A549 (cell line): ENCODE measurements around the gene S100A11.

Source experiments
- CTCF ChIP-seq: fragments of >200 bp; sonication (Bioruptor Twin); formaldehyde crosslinking; IDR thresholded peaks from 3 replicates; pipeline ENCODE4 v1.5.1; 2016
- FOSL2 ChIP-seq, 2 experiments: fragments of 450-650 bp in 1 of 2; fragments of >200 bp in 1 of 2; sonication (Bioruptor Twin) in 1 of 2; formaldehyde crosslinking; IDR thresholded peaks; 2 replicates each; pipeline versions ENCODE4 v1.5.0 to v1.6.1; 2016 to 2020; ENCODE audit warnings: mild to moderate bottlenecking in 1 of 2, moderate library complexity in 1 of 2
- KDM5A ChIP-seq: fragments of 200-600 bp; sonication (generic); IDR thresholded peaks from 2 replicates; pipeline ENCODE4 v1.6.1; 2016; ENCODE audit warnings: antibody characterized with exemption, mild to moderate bottlenecking
- POLR2AphosphoS2 ChIP-seq: conservative IDR thresholded peaks from 2 replicates; pipeline ENCODE4 v1.6.1; 2012; ENCODE audit warnings: low read length, improper control_type of control experiment, inconsistent platforms
- RCOR1 ChIP-seq: fragments of 150-350 bp; IDR thresholded peaks from 2 replicates; pipeline ENCODE4 v1.6.1; 2014; ENCODE audit warnings: antibody characterized with exemption, low read length, low read depth
- RNF2 ChIP-seq: fragments of 200-600 bp; sonication (generic); IDR thresholded peaks from 2 replicates; pipeline ENCODE4 v1.6.1; 2016; ENCODE audit warnings: low read depth, mild to moderate bottlenecking, antibody characterized with exemption, moderate library complexity, borderline replicate concordance
- TF ChIP-seq, protein P1 (sequence below): fragments of 200-600 bp; sonication (generic); IDR thresholded peaks from 2 replicates; pipeline ENCODE4 v1.6.1; 2016; ENCODE audit warnings: antibody characterized with exemption, mild to moderate bottlenecking, moderate library complexity
- TF ChIP-seq, protein P2 (sequence below): fragments of 150-350 bp; IDR thresholded peaks from 2 replicates; pipeline ENCODE4 v1.6.1; 2014; ENCODE audit warnings: low read depth, mild to moderate bottlenecking, low read length

- TF ChIP-seq CTCF = no peak
- no peak for TF ChIP-seq RCOR1
- TF ChIP-seq, protein P1, sequence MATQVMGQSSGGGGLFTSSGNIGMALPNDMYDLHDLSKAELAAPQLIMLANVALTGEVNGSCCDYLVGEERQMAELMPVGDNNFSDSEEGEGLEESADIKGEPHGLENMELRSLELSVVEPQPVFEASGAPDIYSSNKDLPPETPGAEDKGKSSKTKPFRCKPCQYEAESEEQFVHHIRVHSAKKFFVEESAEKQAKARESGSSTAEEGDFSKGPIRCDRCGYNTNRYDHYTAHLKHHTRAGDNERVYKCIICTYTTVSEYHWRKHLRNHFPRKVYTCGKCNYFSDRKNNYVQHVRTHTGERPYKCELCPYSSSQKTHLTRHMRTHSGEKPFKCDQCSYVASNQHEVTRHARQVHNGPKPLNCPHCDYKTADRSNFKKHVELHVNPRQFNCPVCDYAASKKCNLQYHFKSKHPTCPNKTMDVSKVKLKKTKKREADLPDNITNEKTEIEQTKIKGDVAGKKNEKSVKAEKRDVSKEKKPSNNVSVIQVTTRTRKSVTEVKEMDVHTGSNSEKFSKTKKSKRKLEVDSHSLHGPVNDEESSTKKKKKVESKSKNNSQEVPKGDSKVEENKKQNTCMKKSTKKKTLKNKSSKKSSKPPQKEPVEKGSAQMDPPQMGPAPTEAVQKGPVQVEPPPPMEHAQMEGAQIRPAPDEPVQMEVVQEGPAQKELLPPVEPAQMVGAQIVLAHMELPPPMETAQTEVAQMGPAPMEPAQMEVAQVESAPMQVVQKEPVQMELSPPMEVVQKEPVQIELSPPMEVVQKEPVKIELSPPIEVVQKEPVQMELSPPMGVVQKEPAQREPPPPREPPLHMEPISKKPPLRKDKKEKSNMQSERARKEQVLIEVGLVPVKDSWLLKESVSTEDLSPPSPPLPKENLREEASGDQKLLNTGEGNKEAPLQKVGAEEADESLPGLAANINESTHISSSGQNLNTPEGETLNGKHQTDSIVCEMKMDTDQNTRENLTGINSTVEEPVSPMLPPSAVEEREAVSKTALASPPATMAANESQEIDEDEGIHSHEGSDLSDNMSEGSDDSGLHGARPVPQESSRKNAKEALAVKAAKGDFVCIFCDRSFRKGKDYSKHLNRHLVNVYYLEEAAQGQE = no peak
- no peak for TF ChIP-seq POLR2AphosphoS2
- no peak for TF ChIP-seq RNF2
- no peak for TF ChIP-seq FOSL2 (IDR thresholded peaks at IDR 0.05)
- no peak for TF ChIP-seq FOSL2 (CRISPR knock-in tag; IDR thresholded peaks at IDR 0.05)
- no peak for TF ChIP-seq KDM5A
- TF ChIP-seq, protein P2, sequence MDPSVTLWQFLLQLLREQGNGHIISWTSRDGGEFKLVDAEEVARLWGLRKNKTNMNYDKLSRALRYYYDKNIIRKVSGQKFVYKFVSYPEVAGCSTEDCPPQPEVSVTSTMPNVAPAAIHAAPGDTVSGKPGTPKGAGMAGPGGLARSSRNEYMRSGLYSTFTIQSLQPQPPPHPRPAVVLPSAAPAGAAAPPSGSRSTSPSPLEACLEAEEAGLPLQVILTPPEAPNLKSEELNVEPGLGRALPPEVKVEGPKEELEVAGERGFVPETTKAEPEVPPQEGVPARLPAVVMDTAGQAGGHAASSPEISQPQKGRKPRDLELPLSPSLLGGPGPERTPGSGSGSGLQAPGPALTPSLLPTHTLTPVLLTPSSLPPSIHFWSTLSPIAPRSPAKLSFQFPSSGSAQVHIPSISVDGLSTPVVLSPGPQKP = no peak
Observed at GRCh38 chr1:152021569-152021968, 15.2 kb downstream of the S100A11 start.
